ES-I3 (cell line): ENCODE data around the gene H6PD.
A peak's percentile ranks its signal among the peaks of the same experiment; 100 is the strongest.

ENCODE experiments used
- H3K36me3 ChIP-seq: 2 replicates; pipeline ENCODE4 v1.6.1; 2013; ENCODE audit warnings: mild to moderate bottlenecking, low read length, control low read depth, moderate library complexity; ENCODE audit not compliant: insufficient read depth
- H3K4me1 ChIP-seq: 2 replicates; pipeline ENCODE4 v1.6.1; 2013; ENCODE audit warnings: mild to moderate bottlenecking, control low read depth, low read length; ENCODE audit not compliant: insufficient read depth
- H3K9ac ChIP-seq: 2 replicates; pipeline ENCODE4 v1.6.1; 2013; ENCODE audit warnings: low read depth, mild to moderate bottlenecking, low read length, moderate library complexity
- H3K9me3 ChIP-seq: 2 replicates; pipeline ENCODE4 v1.6.1; 2013; ENCODE audit warnings: mild to moderate bottlenecking, low read length, moderate library complexity; ENCODE audit not compliant: control insufficient read depth, insufficient read depth

Gene H6PD

GRCh38 chr1:9200441-9200840 lies 34.1 kb upstream of the H6PD start:
- Histone ChIP-seq H3K36me3 (no peaks in the 10 kb centered on the region), H3K4me1 (peaks cover 12% of the 10 kb centered on the region), H3K9me3 (no peaks in the 10 kb centered on the region), H3K9ac (no peak overlapping the region)

GRCh38 chr1:9201401-9202239 lies 33.0 kb upstream of the H6PD start:
- Histone ChIP-seq H3K9ac (peak overlapping the region; percentile 59; the same call in 1 of the 2 replicates), H3K4me1 (peaks cover 11% of the 10 kb centered on the region), H3K36me3 (no peaks in the 10 kb centered on the region), H3K9me3 (no peaks in the 10 kb centered on the region)

- no peaks in the 10 kb centered on the region for H3K36me3 ChIP-seq
- peak overlapping the region; percentile 59; the same call in 1 of the 2 replicates for H3K9ac ChIP-seq
- H3K4me1 ChIP-seq = peaks cover 6% of the 10 kb centered on the region; the same call in 1 of the 2 replicates
- H3K9me3 ChIP-seq = no peaks in the 10 kb centered on the region
These were observed 32.2 kb upstream of the H6PD start for GRCh38 chr1:9202240-9202870.

- no peak overlapping the region for H3K9ac ChIP-seq
- peaks cover 6% of the 10 kb centered on the region; the same call in 1 of the 2 replicates for H3K4me1 ChIP-seq
- no peaks in the 10 kb centered on the region for H3K36me3 ChIP-seq
- no peaks in the 10 kb centered on the region for H3K9me3 ChIP-seq
These were observed 31.0 kb upstream of the H6PD start for GRCh38 chr1:9203511-9203982.

GRCh38 chr1:9204156-9204720 lies 30.3 kb upstream of the H6PD start:
- Histone ChIP-seq H3K36me3 (no peaks in the 10 kb centered on the region), H3K4me1 (peaks cover 6% of the 10 kb centered on the region; the same call in 1 of the 2 replicates), H3K9ac (no peak overlapping the region), H3K9me3 (no peaks in the 10 kb centered on the region)

GRCh38 chr1:9207086-9207485 lies 27.5 kb upstream of the H6PD start:
- Histone ChIP-seq H3K9me3 (no peaks in the 10 kb centered on the region), H3K9ac (no peak overlapping the region), H3K4me1 (peaks cover 4% of the 10 kb centered on the region; the same call in 1 of the 2 replicates), H3K36me3 (no peaks in the 10 kb centered on the region)

- Histone ChIP-seq H3K36me3 (no peaks in the 10 kb centered on the region), H3K9ac (no peak overlapping the region), H3K4me1 (peaks cover 2% of the 10 kb centered on the region; the same call in 1 of the 2 replicates), H3K9me3 (no peaks in the 10 kb centered on the region)
These were observed 26.9 kb upstream of the H6PD start for GRCh38 chr1:9207715-9208114.

GRCh38 chr1:9211291-9211811 lies 23.2 kb upstream of the H6PD start:
- Histone ChIP-seq H3K9me3 (no peaks in the 10 kb centered on the region), H3K4me1 (0 out of 2 replicates have a peak, but pooled peaks cover 2% of the 10 kb centered on the region), H3K9ac (no peak overlapping the region), H3K36me3 (no peaks in the 10 kb centered on the region)

GRCh38 chr1:9212735-9213134 lies 21.8 kb upstream of the H6PD start:
- H3K9me3 ChIP-seq = no peaks in the 10 kb centered on the region
- no peak overlapping the region for H3K9ac ChIP-seq
- no peaks in the 10 kb centered on the region for H3K36me3 ChIP-seq
- H3K4me1 ChIP-seq = 0 out of 2 replicates have a peak, but pooled peaks cover 2% of the 10 kb centered on the region

GRCh38 chr1:9213956-9214355 lies 20.6 kb upstream of the H6PD start:
- H3K9ac ChIP-seq = no peak overlapping the region
- no peaks in the 10 kb centered on the region for H3K9me3 ChIP-seq
- 0 out of 2 replicates have a peak, but pooled peaks cover 2% of the 10 kb centered on the region for H3K4me1 ChIP-seq
- no peaks in the 10 kb centered on the region for H3K36me3 ChIP-seq

GRCh38 chr1:9218917-9219316 lies 15.7 kb upstream of the H6PD start:
- H3K4me1 ChIP-seq = no peaks in the 10 kb centered on the region
- H3K9me3 ChIP-seq = no peaks in the 10 kb centered on the region
- H3K36me3 ChIP-seq = no peaks in the 10 kb centered on the region
- H3K9ac ChIP-seq = no peak overlapping the region

GRCh38 chr1:9222846-9223625 lies 11.5 kb upstream of the H6PD start:
- no peaks in the 10 kb centered on the region for H3K36me3 ChIP-seq
- no peak overlapping the region for H3K9ac ChIP-seq
- H3K9me3 ChIP-seq = no peaks in the 10 kb centered on the region
- 0 out of 2 replicates have a peak, but pooled peaks cover 4% of the 10 kb centered on the region for H3K4me1 ChIP-seq

GRCh38 chr1:9224664-9225410 lies 9.7 kb upstream of the H6PD start:
- H3K9ac ChIP-seq = no peak overlapping the region
- H3K4me1 ChIP-seq = 0 out of 2 replicates have a peak, but pooled peaks cover 4% of the 10 kb centered on the region
- H3K36me3 ChIP-seq = no peaks in the 10 kb centered on the region
- no peaks in the 10 kb centered on the region for H3K9me3 ChIP-seq
